ENCODE measurements around the gene ELMO1. TPM values are rescaled to one million over a fixed set of nuclear protein-coding genes. Genes with fewer than 3 reads are reported as not detected.
A peak's percentile ranks its signal among the peaks of the same experiment; 100 is the strongest.

ELMO1 gene
- total RNA-seq, 2 experiments from 2014 or later, result 72.8 to 75.3 TPM

GRCh38 chr7:36863901-36864701, 584.6 kb downstream of the ELMO1 start:
- ATAC-seq (peak; percentile 81), DNase-seq (peak; percentile 34)
- CTCF ChIA-PET, result no interaction called here
- TF ChIP-seq CTCF (IDR thresholded peaks at IDR 0.05), result no peak
- POLR2A ChIA-PET, result interaction anchor here (1.2 to 1.3 kb wide), 2 partner anchors 9 to 78 kb away, joined by 3 to 4 read pairs; no protein-coding TSS in a partner anchor
- intact Hi-C loops (cut with micrococcal nuclease), result no loop called here
- peaks cover 71% of the 10 kb centered on the region for H3K36me3 Mint-ChIP-seq (ENCODE audit: low read depth)
- H3K27ac Mint-ChIP-seq, result peak overlapping the region; percentile 75
- H3K4me1 Mint-ChIP-seq (ENCODE audit: low read depth), result peaks cover 33% of the 10 kb centered on the region
- no peaks in the 10 kb centered on the region for H3K9me3 Mint-ChIP-seq
- no peaks in the 10 kb centered on the region for H3K27me3 Mint-ChIP-seq
- no peak overlapping the region for H3K4me3 Mint-ChIP-seq

- ChIA-PET CTCF (no interaction called here), POLR2A (interaction anchor here (1.2 kb wide), 1 partner anchor 8 kb away, joined by 4 read pairs; no protein-coding TSS in a partner anchor)
- Mint-ChIP-seq H3K27ac (peak overlapping the region; percentile 2), H3K4me3 (no peak overlapping the region), H3K27me3 (no peaks in the 10 kb centered on the region), H3K4me1 (ENCODE audit: low read depth) (peaks cover 32% of the 10 kb centered on the region), H3K9me3 (no peaks in the 10 kb centered on the region), H3K36me3 (ENCODE audit: low read depth) (peaks cover 72% of the 10 kb centered on the region)
- intact Hi-C loops (cut with micrococcal nuclease), result no loop called here
- no peak for TF ChIP-seq CTCF (IDR thresholded peaks at IDR 0.05)
- ATAC-seq (no peak), DNase-seq (no peak)
Observed at GRCh38 chr7:36862771-36863261, 585.8 kb downstream of the ELMO1 start.

GRCh38 chr7:36861656-36862055, 587.0 kb downstream of the ELMO1 start:
- POLR2A ChIA-PET, result no interaction called here
- TF ChIP-seq CTCF (IDR thresholded peaks at IDR 0.05), result no peak
- Mint-ChIP-seq H3K27ac (no peak overlapping the region), H3K27me3 (no peaks in the 10 kb centered on the region), H3K4me1 (ENCODE audit: low read depth) (peaks cover 28% of the 10 kb centered on the region), H3K36me3 (ENCODE audit: low read depth) (peaks cover 70% of the 10 kb centered on the region), H3K4me3 (no peak overlapping the region), H3K9me3 (no peaks in the 10 kb centered on the region)
- intact Hi-C loops (cut with micrococcal nuclease), result no loop called here
- CTCF ChIA-PET, result no interaction called here
- no peak for DNase-seq
- ATAC-seq, result no peak

- Mint-ChIP-seq H3K9me3 (no peaks in the 10 kb centered on the region), H3K36me3 (ENCODE audit: low read depth) (peaks cover 79% of the 10 kb centered on the region), H3K27ac (no peak overlapping the region), H3K4me1 (ENCODE audit: low read depth) (peaks cover 23% of the 10 kb centered on the region), H3K27me3 (no peaks in the 10 kb centered on the region), H3K4me3 (no peak overlapping the region)
- ChIA-PET POLR2A (no interaction called here), CTCF (interaction anchor here (1.7 kb wide), 1 partner anchor 374 kb away, joined by 4 read pairs; no protein-coding TSS in a partner anchor)
- TF ChIP-seq CTCF (IDR thresholded peaks at IDR 0.05), result no peak
- ATAC-seq (no peak), DNase-seq (no peak)
- intact Hi-C loops (cut with micrococcal nuclease), result no loop called here
Observed at GRCh38 chr7:36860681-36861080, 588.0 kb downstream of the ELMO1 start.

DNA sequence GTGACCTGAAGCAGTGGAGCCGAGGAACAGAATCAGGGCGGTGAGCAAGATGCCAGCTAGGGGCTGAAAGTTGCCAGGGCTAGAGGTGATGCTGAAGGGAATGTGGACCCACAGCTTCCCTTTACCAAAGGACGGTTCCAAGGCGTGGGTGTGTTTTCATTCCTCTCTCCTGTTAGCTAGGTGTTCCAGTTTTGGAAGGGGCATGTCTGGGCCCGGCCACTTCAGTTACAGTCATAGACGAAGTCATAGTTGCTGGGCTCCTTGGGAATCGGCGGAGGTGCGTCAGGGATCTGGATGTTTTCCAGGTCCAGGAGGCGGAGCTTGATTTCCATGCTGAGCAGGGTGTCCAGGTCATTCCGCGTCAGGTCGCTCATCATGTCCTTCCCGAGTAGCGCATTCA, 593.3 kb downstream of the ELMO1 start:
- no peak for TF ChIP-seq CTCF (IDR thresholded peaks at IDR 0.05)
- Mint-ChIP-seq H3K27me3 (no peaks in the 10 kb centered on the region), H3K36me3 (ENCODE audit: low read depth) (peaks cover 75% of the 10 kb centered on the region), H3K4me1 (ENCODE audit: low read depth) (peaks cover 19% of the 10 kb centered on the region), H3K9me3 (peaks cover 3% of the 10 kb centered on the region), H3K27ac (no peak overlapping the region), H3K4me3 (no peak overlapping the region)
- CTCF ChIA-PET, result no interaction called here
- intact Hi-C loops (cut with micrococcal nuclease), result no loop called here
- DNase-seq, result no peak
- POLR2A ChIA-PET, result interaction anchor here (0.9 kb wide), 1 partner anchor 8 kb away, joined by 4 read pairs; no protein-coding TSS in a partner anchor
- ATAC-seq, result no peak
